NCI-H2107 treated with DMSO at 0.1 percent for 48 hours (cell line): Measurements from ENCODE around the gene TMEM270.
A peak's percentile ranks its signal among the peaks of the same experiment; 100 is the strongest.
"Not testable (repeated sequence)": the region's sequence is repeated elsewhere in the genome, so short reads cannot be mapped to it uniquely, and the experiment has no call there.

Source experiments
- DNase-seq: peaks from one replicate; lab custom pipeline; 2025; ENCODE audit not compliant: unreplicated experiment; lab: John Stamatoyannopoulos, UW

The TMEM270 gene

DNA sequence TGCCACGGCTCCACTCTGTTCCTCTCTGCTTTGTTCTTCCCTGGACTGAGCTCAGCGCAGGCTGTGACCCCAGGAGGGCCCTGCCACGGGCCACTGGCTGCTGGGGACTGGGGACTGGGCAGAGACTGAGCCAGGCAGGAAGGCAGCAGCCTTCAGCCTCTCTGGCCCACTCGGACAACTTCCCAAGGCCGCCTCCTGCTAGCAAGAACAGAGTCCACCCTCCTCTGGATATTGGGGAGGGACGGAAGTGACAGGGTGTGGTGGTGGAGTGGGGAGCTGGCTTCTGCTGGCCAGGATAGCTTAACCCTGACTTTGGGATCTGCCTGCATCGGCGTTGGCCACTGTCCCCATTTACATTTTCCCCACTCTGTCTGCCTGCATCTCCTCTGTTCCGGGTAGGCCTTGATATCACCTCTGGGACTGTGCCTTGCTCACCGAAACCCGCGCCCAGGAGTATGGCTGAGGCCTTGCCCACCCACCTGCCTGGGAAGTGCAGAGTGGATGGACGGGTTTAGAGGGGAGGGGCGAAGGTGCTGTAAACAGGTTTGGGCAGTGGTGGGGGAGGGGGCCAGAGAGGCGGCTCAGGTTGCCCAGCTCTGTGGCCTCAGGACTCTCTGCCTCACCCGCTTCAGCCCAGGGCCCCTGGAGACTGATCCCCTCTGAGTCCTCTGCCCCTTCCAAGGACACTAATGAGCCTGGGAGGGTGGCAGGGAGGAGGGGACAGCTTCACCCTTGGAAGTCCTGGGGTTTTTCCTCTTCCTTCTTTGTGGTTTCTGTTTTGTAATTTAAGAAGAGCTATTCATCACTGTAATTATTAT, 28.9 kb upstream of the TMEM270 start:
- peak; percentile 94 for DNase-seq

DNA sequence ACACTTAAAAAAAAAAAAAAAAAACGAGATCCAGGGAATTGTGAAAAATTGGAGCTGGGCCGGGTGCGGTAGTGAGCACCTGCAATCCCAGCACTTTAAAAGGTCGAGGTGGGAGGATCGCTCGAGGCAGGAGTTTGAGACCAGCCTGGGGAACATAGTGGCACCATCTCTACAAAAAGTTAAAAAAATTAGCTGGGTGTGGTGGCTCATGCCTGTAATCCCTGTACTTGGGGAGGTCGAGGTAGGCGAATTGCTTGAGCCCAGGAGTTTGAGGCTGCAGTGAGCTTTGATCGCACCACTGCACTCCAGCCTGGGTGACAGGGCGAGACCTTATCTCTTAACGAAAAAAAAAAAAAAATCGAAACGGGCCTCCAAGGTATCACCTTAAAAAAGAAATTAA, 28.2 kb upstream of the TMEM270 start:
- DNase-seq, result no peak

DNA sequence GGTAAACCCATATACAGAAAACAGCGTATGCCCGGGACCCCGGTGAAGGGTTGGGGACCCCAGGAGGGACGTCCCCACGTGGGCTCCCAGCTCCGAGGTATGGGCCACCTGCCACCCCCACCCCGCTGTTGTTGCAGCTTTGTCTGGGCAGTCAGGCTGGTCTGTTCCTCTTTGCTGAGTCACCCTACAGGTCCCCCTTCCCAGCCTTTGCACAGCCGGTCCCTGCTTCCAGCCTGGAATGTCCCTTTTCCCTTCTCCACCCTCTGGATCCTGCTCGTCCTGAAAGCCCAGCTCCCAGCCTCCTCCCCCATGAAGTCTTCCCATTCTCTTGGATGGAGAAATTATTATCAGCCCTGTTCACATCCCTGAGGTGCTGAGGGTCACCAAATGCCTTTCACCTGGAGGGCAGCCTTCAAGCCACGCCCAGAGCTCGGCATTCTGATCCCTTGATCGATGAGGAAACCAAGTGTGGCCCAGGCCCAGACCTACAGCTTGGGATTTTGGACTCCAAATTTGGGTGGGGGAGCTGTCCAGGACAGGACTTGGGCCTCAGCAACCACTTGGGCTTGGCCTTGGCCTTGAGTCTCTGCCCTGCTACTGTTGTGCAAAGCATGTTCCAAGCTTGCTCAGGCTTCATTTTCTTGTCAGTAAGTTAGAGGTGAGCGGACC, 27.6 kb upstream of the TMEM270 start:
- DNase-seq, result peak; percentile 17

DNA sequence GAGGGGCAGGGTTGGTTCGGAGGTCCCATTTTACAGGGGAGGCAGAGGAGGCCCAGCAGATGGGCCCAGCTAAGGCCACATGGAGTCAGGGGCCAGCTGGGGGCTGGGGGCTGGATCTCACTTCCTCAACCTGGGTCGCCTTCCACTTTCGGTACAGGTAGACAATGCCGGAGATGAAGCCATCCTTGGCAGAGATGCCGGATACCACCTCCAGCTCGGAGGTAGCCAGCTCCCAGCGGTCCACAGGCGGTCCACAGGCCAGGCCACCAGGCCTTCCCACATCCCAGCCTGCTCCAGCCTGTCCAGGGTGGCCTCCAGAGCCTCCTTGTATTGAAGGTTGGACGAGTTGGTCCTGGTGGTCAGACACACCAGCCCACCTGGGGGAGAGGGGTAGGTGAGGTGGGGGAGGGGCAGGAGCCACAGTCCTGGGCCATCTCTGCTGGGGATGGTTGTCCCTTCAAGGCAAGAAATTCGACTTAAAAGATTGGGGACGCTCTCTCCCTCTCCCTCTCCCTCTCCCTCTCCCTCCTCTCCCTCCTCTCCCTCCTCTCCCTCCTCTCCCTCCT, 26.2 kb upstream of the TMEM270 start:
- DNase-seq, result no peak

- DNase-seq, result not testable (repeated sequence)
These were observed 23.8 kb upstream of the TMEM270 start for GRCh38 chr7:73837167-73837566.

- no peak for DNase-seq
These were observed 22.3 kb upstream of the TMEM270 start for GRCh38 chr7:73838642-73839041.

GRCh38 chr7:73839290-73839689, 21.7 kb upstream of the TMEM270 start:
- DNase-seq, result no peak

DNA sequence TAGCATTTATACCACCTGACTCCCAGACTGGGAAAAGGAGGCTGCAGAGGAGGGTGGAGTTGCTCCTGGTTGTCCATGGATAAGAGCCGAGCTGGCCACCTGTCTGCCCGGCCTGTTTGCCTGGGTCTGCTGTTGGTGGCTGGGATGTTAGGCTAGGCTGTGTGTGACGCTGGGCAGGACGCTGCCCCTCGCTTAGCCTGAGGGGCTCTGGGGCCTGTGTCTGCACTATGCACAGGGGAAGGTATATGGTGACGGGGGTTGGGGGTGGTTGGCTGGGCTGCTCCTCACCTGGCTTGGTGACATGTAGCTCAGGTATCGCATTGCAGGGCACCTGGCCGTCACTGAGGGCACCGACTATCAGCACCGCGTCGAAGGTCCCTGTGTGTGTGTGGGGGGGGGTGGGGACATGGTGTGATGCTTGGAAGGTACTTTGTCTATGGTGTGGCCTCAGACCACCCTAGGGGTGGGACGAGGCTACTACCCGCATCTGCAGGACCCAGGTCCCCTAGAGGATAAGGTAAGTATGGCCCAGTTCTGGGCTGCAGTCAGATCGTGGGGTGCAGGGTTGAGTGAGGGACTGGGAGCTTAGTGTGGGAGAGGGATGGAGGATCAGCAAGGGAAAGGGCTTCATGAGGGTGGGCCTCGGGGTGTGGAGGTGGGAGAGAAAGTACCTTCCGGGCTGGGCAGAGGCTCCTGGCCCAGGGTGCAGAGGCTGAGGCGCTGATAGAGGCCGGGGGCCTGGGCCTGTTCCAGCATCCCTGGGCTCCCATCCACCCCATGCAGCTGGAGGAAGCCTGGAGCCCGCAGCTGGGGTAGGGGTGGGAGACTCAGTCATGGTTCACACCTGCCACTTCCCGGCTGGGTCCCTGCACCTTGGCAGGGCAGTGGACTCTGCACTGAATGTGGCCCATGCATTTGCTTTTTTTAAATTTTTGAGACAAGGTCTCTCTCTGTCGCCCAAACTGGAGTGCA, 20.9 kb upstream of the TMEM270 start:
- no peak for DNase-seq

GRCh38 chr7:73840715-73841379, 20.1 kb upstream of the TMEM270 start:
- DNase-seq, result no peak

DNA sequence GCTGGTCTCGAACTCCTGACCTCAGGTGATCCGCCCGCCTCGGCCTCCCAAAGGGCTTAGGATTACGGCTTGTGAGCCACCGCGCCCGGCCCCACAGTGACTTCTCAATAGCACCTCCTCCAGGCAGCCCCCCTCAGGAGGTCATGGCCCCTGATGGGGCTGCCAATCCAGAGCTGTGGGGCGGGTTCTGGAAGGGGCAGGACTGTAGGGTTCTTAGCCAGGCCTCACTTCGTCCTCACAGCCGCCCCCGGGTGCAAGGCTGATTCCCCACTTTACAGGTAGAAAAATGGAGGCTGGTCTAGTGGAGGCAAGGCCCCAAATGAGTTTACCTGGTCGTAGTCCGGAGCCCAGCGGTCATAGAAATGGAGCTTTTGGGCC, 19.3 kb upstream of the TMEM270 start:
- no peak for DNase-seq

DNA sequence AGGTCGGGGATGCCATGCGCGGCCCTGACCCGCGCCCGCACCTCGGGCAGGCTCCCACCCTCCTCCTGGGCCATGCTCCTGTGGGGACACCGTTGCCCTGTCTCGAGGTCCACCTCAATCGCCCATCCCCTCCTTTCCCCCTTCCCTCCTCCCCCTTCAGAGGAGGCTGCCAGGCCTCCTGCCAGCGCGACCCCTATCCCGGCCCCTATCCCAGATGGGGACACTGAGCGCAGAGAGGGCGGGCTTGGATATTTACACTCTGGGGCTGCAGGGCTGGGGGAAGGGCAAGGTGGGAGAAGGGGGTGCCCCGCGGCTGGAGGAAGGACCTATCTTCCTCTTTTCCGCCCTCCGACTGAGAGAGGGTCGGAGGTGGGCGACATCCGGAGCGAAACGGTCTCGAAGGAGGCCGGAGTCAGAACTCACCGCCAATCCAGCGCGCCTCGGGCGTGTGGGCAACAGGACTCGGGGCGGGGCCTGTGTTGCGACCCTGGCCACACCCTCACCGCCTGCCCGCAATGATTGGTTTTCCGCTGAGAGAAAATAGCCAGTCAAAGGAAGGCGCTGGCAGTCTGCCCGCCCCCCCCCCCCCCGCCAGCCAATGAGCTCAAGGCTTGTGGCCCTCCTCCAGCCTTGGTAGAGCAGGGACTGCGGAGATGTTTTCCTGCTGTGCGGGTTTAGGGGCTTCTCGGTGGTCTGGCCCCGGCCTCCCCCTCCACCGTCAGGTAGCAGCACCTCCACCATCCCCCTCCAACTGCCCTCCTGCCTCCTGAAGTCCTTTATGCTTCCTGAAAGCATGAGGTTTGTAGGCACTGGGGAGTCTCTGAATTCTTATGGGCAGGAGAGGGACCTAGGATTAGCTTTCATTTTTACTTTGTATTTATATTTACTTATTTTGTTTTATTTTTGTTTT, 18.6 kb upstream of the TMEM270 start, which contains the start of gene METTL27:
METTL27 (minus strand) TSS at position 450 of the 910 bp plus-strand sequence; CDS start at position 74, 376 bp downstream.
- peak; percentile 87 for DNase-seq

- DNase-seq, result no peak
These were observed 16.8 kb upstream of the TMEM270 start for GRCh38 chr7:73844131-73844547.

GRCh38 chr7:73844848-73845460, 16.0 kb upstream of the TMEM270 start:
- DNase-seq, result no peak

DNA sequence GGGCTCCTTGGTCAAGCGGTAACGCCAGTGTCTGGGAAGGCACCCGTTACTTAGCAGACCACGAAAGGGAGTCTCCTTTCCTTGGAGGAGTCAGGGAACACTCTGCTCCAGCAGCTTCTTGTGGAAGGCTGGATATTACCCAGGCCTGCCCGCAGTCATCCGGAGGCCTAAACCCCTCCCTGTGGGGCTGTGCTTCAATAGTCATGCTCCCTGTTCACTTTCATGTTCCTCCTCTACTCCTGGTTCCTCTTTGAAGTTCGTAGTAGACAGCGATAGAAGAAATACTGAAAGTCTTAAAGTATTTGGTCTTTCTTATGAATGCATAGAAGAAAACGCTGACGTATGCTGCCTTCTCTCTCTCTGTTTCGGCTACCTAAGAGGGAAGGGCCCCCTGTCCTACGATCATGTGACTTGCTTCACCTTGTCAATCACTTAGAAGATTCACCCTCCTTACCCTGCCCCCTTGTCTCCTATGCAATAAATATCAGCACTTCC, 15.2 kb upstream of the TMEM270 start:
- not testable (repeated sequence) for DNase-seq

DNA sequence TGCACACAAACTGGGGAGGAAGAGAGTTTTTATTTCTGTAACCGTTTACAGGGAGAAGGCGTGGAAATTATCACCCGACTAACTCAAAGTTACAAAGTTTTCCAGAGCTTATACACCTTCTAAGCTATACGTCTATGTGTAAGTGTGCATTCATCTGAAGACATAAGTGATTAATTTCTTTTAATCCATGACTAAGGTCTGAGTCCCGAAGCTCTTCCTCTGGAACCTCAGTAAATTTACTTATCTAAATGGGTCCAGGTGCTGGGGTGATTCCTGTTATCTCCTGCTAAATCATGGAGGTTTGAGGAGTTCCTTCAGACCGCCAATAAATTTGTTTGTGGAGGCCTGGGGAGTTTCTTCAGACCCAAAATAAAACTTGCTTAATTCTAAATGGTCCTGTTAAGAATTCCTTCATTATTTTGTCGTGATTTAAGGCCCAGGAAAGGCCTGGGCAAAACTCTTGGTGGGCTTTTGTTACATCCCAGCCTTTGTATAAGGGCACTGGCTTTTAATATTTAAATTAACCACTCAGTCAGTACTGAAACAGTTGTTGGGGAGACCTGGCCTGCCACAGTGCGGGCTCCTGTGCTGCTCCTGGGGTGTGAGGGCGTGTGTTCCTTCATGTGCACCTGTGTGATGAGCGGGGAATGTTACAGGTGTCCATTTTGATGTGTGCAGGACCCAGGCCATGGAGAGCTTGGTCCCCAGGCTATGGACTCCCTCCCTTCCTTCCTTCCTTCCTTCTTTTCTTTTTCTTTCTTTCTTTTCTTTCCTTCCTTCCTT, 12.8 kb upstream of the TMEM270 start:
- no peak for DNase-seq

GRCh38 chr7:73850781-73851207, 10.2 kb upstream of the TMEM270 start:
- no peak for DNase-seq

DNA sequence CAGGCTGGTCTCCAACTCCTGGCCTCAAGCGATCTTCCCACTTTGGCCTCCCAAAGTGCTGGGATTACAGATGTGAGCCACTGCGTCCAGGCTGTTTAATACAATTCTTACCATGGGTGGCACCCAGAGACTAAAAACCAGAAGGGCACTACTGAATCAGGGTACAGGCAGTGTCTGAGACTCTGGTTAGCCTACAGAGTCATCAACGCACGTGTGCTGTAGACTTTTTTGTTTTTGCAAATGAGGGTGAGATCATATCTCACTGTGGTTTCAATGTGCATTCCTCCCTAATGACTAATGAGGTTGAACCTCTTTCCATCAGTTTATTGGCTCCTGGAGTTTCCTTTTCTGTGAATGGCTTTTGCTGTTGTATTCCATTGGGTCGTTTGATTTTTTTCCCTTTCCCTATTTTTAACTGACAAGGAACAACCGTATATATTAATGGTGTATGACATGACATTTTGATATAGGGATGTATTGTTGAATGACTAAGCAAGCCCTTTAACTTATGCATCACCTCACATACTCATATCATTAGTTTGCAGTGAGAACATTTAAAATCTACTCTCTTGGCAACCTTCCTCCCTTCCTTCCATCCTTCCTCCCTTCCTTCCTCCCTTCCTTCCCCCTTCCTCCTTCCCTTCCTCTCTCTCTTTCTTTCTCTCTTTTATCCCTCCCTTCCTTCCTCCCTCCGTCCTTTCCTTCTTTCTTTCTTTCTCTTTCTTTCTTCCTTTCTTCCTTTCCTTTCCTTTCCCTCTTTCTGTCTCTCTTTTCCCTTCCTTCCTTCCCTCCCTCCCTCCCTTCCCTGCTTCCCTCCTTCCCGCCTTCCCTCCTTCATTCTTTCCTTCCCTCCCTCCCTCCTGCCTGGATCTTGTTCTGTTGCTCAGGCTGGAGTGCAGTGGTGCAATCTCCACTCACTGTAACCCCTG, 9.3 kb upstream of the TMEM270 start:
- DNase-seq, result peak; percentile 24
